Measurements from ENCODE around the gene TLR7.

GRCh38 chrX:12912791-12913482 is 46.1 kb downstream of the TLR7 start:
- no peak for TF ChIP-seq MAX (IDR thresholded peaks at IDR 0.05)
- no peak for TF ChIP-seq TAF1 (IDR thresholded peaks at IDR 0.05; ENCODE audit: low read depth)
- no peak for TF ChIP-seq ZBTB7A (IDR thresholded peaks at IDR 0.05; ENCODE audit: low read depth)
- no peak for TF ChIP-seq TEAD4 (IDR thresholded peaks at IDR 0.05)
- TF ChIP-seq REST (IDR thresholded peaks at IDR 0.05; ENCODE audit: low read depth): no peak
- TF ChIP-seq EP300 (IDR thresholded peaks at IDR 0.05; ENCODE audit: borderline replicate concordance): no peak
- no peak for TF ChIP-seq USF1 (IDR thresholded peaks at IDR 0.05)

Measured in Ishikawa (cell line).